BJ (cell line): Measurements from ENCODE around the gene MCC. TPM values are rescaled to one million over a fixed set of nuclear protein-coding genes. Genes with fewer than 3 reads are reported as not detected.

Experiments used
- CTCF ChIA-PET: fragments of 350-600 bp; formaldehyde crosslinking; extraction: SDS; loops from one replicate; lab custom pipeline; 2021; ENCODE audit warnings: antibody characterized with exemption, inconsistent platforms; lab: Yijun Ruan, JAX
- POLR2A ChIA-PET: fragments of 300-600 bp; sonication (Branson Sonifier 250); formaldehyde crosslinking; extraction: SDS; loops from one replicate; lab custom pipeline; 2021; ENCODE audit warnings: antibody characterized with exemption; lab: Charles Lee
- DNase-seq: peaks from one replicate; pipeline ENCODE4 v3.0.0-alpha.2; 2011; ENCODE audit warnings: low read depth
- H3K27me3 ChIP-seq: 2 replicates; pipeline ENCODE4 v1.6.0; 2011; ENCODE audit warnings: low read length; ENCODE audit not compliant: control insufficient read depth, insufficient read depth
- H3K36me3 ChIP-seq: 2 replicates; pipeline ENCODE4 v1.5.1; 2011; ENCODE audit warnings: low read length; ENCODE audit not compliant: control insufficient read depth, insufficient read depth
- H3K4me3 ChIP-seq: 2 replicates; pipeline ENCODE4 v1.5.1; 2011; ENCODE audit warnings: low read depth, mild to moderate bottlenecking, control low read depth, low read length
- polyA plus RNA-seq: library from polyadenylated mRNA; depleted of rRNA; stranded (reverse); fragments of >200 nt; gene quantifications from 2 replicates; pipeline ENCODE4 v1.2.3, GENCODE V29; 2011
- TF ChIP-seq, protein P1 (sequence below): IDR thresholded peaks from 2 replicates; pipeline ENCODE4 v1.5.1; 2011; ENCODE audit warnings: low read depth, mild to moderate bottlenecking, control low read depth, inconsistent platforms, low read length, moderate library complexity; ENCODE audit not compliant: insufficient read depth

Gene MCC
- polyA plus RNA-seq, 1 experiment = 2.3 TPM

DNA sequence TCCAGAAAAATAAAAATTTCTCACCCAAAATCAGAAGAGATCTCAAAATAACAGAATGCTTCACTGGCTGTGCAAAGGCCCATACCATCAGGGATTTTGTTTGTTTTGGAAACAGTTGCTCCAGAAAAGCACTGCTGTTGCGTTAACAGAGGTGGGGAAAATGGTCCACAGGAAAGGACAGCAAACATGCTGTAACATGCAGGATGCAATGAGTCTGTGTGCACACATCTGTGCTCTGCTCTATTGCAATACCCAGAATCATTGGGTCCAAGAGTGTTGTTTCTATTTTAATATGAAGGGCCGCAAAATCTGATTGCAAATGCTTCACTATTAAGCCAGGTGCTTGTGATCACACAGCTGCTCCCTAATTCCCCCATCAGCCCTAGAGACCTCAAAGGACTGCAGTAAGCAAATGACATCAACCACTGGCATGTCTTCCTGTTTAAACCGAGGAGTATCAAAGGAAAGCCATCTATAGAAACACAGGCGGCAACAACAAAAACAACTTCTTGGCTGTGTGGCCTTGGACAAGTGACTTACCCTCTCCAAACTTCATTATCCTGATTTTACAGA, 370.6 kb downstream of the MCC start:
- TF ChIP-seq, protein P1, sequence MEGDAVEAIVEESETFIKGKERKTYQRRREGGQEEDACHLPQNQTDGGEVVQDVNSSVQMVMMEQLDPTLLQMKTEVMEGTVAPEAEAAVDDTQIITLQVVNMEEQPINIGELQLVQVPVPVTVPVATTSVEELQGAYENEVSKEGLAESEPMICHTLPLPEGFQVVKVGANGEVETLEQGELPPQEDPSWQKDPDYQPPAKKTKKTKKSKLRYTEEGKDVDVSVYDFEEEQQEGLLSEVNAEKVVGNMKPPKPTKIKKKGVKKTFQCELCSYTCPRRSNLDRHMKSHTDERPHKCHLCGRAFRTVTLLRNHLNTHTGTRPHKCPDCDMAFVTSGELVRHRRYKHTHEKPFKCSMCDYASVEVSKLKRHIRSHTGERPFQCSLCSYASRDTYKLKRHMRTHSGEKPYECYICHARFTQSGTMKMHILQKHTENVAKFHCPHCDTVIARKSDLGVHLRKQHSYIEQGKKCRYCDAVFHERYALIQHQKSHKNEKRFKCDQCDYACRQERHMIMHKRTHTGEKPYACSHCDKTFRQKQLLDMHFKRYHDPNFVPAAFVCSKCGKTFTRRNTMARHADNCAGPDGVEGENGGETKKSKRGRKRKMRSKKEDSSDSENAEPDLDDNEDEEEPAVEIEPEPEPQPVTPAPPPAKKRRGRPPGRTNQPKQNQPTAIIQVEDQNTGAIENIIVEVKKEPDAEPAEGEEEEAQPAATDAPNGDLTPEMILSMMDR = no peak
- Histone ChIP-seq H3K4me3 (no peak overlapping the region), H3K27me3 (no peaks in the 10 kb centered on the region), H3K36me3 (no peaks in the 10 kb centered on the region)
- ChIA-PET POLR2A (no interaction called here), CTCF (no interaction called here)
- DNase-seq = no peak

DNA sequence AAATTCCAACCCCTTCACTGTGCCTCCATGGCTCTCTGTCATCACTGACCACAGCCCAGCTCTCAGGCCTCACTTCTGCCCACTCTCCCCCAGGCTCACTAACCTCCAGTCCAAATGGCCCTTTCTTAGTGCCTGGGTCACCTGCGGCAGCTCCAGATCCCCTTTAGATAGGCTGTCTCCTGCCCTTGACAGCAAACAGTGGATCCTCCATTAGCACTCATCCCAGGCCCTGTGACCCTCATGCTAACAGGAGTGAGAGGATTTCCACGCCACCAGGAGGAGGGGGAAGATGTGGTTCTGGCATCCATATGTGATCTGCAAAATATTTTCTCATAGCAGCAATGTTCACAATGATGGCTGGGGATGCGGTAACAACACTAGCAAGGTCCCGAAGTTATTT, 372.3 kb downstream of the MCC start:
- CTCF ChIA-PET = interaction anchor here (1.1 kb wide), 1 partner anchor 8 kb away, joined by 3 read pairs; no protein-coding TSS in a partner anchor
- DNase-seq = no peak
- Histone ChIP-seq H3K4me3 (no peak overlapping the region), H3K27me3 (no peaks in the 10 kb centered on the region), H3K36me3 (no peaks in the 10 kb centered on the region)
- POLR2A ChIA-PET = no interaction called here
- TF ChIP-seq, protein P1 = no peak

DNA sequence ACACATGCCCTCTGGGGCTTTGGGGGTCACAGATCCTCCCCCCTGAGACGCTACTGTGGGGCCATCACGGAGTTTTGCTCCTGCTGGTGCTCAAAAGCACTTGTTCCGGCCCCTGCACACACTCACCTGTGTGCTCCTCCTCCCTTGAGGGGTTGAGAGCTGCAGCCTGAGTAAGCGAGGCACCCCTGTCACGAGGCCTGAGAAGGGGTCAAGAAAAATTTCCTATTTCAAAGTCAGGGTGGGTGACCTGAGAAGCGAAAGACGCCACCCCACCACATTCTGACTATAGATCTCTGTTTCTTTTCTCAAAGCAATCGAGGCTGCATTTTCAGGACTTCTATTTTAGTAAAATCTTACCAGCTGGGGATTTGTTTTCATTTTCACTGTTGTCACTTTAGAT, 373.2 kb downstream of the MCC start:
- ChIA-PET POLR2A (no interaction called here), CTCF (interaction anchor here (1.1 kb wide), 2 partner anchors 9 to 119 kb away, joined by 3 to 4 read pairs; no protein-coding TSS in a partner anchor)

DNA sequence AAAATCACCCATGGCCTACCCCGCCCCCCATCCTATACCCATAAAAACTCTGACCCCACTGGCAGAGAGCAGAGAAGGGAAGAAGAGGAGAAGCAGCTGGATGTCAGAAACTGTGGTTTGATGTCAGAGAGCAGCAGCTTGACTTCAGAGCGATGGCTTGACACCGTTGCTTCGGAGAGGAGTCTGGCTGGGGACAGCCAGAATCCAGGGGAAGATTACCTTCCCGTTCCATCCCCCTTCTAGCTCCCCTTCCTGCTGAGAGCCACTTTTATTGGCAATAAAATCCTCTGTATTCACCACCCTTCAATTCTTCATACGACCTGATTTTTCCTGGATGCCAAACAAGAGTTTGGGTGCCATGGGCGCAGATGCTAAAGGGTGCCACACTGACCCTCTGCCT, 373.7 kb downstream of the MCC start:
- POLR2A ChIA-PET = no interaction called here
- Histone ChIP-seq H3K27me3 (no peaks in the 10 kb centered on the region), H3K4me3 (no peak overlapping the region), H3K36me3 (no peaks in the 10 kb centered on the region)
- CTCF ChIA-PET = interaction anchor here (1.1 kb wide), 2 partner anchors 9 to 118 kb away, joined by 3 to 4 read pairs; no protein-coding TSS in a partner anchor
- TF ChIP-seq, protein P1 = no peak
- DNase-seq = no peak

More for the DNA sequence above, 373.2 kb downstream of the MCC start:
- no peaks in the 10 kb centered on the region for H3K36me3 ChIP-seq
- H3K4me3 ChIP-seq = no peak overlapping the region
- no peak for DNase-seq
- H3K27me3 ChIP-seq = no peaks in the 10 kb centered on the region
- TF ChIP-seq, protein P1 = no peak

DNA sequence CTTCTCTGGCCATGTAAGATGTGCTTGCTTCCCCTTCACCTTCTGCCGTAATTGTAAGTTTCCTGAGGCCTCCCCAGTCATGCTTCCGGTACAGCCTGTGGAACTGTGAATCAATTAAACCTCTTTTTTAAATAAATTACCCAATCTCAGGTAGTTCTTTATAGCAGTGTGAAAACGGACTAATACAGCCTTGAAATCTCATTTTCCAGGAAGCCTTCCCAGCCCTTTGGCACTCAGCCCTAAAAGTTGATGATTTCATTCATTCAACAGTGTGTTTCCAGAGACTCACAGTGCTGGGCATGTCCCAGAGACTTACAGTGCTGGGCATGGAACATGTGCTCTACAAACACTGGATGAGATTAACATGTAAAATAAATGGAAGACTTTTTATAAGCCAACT, 375.8 kb downstream of the MCC start:
- ChIA-PET POLR2A (no interaction called here), CTCF (no interaction called here)
- TF ChIP-seq, protein P1 = no peak
- H3K36me3 ChIP-seq = no peaks in the 10 kb centered on the region
- no peak overlapping the region for H3K4me3 ChIP-seq
- DNase-seq = no peak
- H3K27me3 ChIP-seq = no peaks in the 10 kb centered on the region
